GM12872 (cell line): ENCODE results near the gene KRTAP10-11.

Experiments
- CTCF ChIP-seq: IDR thresholded peaks from 3 replicates; pipeline ENCODE4 v1.5.1; 2011; ENCODE audit warnings: low read depth, mild to moderate bottlenecking, low read length, moderate library complexity; ENCODE audit not compliant: insufficient read depth

The KRTAP10-11 gene

GRCh38 chr21:44687671-44688070 is 41.5 kb downstream of the KRTAP10-11 start:
- no peak for TF ChIP-seq CTCF

GRCh38 chr21:44691686-44692085 is 45.5 kb downstream of the KRTAP10-11 start:
- TF ChIP-seq CTCF = no peak

GRCh38 chr21:44692798-44693512 is 46.7 kb downstream of the KRTAP10-11 start:
- TF ChIP-seq CTCF = no peak

GRCh38 chr21:44694776-44695175 is 48.6 kb downstream of the KRTAP10-11 start:
- no peak for TF ChIP-seq CTCF

- no peak for TF ChIP-seq CTCF
Measured at GRCh38 chr21:44695184-44695583, 49.0 kb downstream of the KRTAP10-11 start.

- TF ChIP-seq CTCF = no peak
Measured at GRCh38 chr21:44695641-44696040, 49.4 kb downstream of the KRTAP10-11 start.

GRCh38 chr21:44696572-44696971 is 50.4 kb downstream of the KRTAP10-11 start:
- no peak for TF ChIP-seq CTCF
